SIG-M5 (cell line): ENCODE measurements around the gene GPR156.

Experiments used
- DNase-seq: peaks from one replicate; lab custom pipeline; 2025; lab: John Stamatoyannopoulos, UW

The GPR156 gene

GRCh38 chr3:120193554-120193953 is 91.5 kb downstream of the GPR156 start:
- DNase-seq = no peak

- no peak for DNase-seq
Observed at GRCh38 chr3:120192579-120192978, 92.4 kb downstream of the GPR156 start.

GRCh38 chr3:120192159-120192558 is 92.9 kb downstream of the GPR156 start:
- no peak for DNase-seq

GRCh38 chr3:120182613-120183511 is 102.2 kb downstream of the GPR156 start:
- DNase-seq = no peak

GRCh38 chr3:120181632-120182031 is 103.4 kb downstream of the GPR156 start:
- no peak for DNase-seq

GRCh38 chr3:120180731-120181412 is 104.2 kb downstream of the GPR156 start:
- DNase-seq = no peak

GRCh38 chr3:120177707-120178306 is 107.2 kb downstream of the GPR156 start:
- no peak for DNase-seq

GRCh38 chr3:120177151-120177550 is 107.9 kb downstream of the GPR156 start:
- DNase-seq = no peak

GRCh38 chr3:120174811-120175539 is 110.0 kb downstream of the GPR156 start:
- DNase-seq = no peak

- no peak for DNase-seq
Observed at GRCh38 chr3:120173056-120173675, 111.9 kb downstream of the GPR156 start.

- no peak for DNase-seq
Observed at GRCh38 chr3:120172070-120172469, 113.0 kb downstream of the GPR156 start.

GRCh38 chr3:120171134-120171873 is 113.7 kb downstream of the GPR156 start:
- no peak for DNase-seq

- DNase-seq = no peak
Observed at GRCh38 chr3:120170223-120170622, 114.8 kb downstream of the GPR156 start.

- DNase-seq = no peak
Observed at GRCh38 chr3:120169407-120169806, 115.6 kb downstream of the GPR156 start.

GRCh38 chr3:120168611-120169010 is 116.4 kb downstream of the GPR156 start:
- DNase-seq = no peak

GRCh38 chr3:120168038-120168437 is 117.0 kb downstream of the GPR156 start:
- no peak for DNase-seq

GRCh38 chr3:120167488-120167887 is 117.5 kb downstream of the GPR156 start:
- no peak for DNase-seq

- DNase-seq = no peak
Observed at GRCh38 chr3:120163816-120164215, 121.2 kb downstream of the GPR156 start.

GRCh38 chr3:120163026-120163425 is 122.0 kb downstream of the GPR156 start:
- DNase-seq = no peak

GRCh38 chr3:120162400-120162799 is 122.6 kb downstream of the GPR156 start:
- DNase-seq = no peak

- DNase-seq = peak; percentile 37
Observed at GRCh38 chr3:120161902-120162301, 123.1 kb downstream of the GPR156 start.
